Right kidney (tissue), 9 donors: ENCODE data around the gene PDE6A.

Experiments used
- DNase-seq: peaks from one replicate; pipeline ENCODE4 v3.0.0-alpha.2; 2016
- long read RNA-seq, 8 donors: transcript quantifications; one replicate each; lab custom pipeline, GENCODE V29; 2026

The PDE6A gene
- long read RNA-seq, donor 1 = 0 reads
- long read RNA-seq, donor 2 = 0 reads
- long read RNA-seq, donor 3 = 0 reads
- long read RNA-seq, donor 4 = 0 reads
- long read RNA-seq, donor 5 = 0 reads
- long read RNA-seq, donor 6 = 0 reads
- long read RNA-seq, donor 7 = 0 reads
- long read RNA-seq, donor 8 = 0 reads

DNA sequence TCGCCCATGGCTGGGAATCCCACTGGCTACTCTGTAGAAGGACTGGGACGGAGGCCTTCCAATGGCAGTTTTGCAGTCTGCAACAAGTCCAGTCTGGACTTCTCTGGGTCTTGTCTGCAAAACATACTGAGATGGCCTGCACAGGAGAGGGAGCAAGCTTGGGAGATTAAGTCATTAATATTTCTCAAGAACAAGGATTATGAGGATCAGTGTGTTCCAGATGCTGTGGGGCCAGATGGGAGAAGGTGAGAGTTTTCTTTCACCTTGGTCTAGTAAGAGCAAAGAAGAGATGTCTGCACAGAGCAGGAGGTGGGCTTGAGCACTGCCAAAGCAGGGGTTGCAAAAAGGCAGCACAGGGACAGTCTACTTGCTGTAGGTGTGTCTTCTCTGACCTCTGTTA is at the start of gene PDE6A:
Gene PDE6A, minus strand, starts transcription at position 128 of the 400 bp plus-strand sequence. Its CDS starts 120 bp downstream, at position 8.
- DNase-seq = no peak

DNA sequence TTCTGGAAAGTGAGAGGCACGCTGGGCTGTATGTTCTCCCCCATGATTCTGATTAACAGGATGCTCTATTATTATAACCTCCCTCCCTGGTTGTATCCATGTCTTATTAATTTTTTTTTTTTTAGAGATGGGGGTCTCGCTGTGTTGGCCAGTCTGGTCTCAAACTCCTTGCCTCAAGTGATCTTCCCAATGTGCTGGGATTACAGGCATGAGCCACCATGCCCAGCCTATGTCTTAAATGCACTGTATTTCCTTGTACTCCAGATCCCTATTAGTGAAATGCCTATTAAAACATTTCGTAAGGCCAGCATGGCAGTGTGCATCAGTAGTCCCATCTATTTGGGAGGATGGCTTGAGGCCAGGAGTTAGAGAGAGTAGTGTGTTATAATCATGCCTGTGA is 48.9 kb upstream of the PDE6A start:
- no peak for DNase-seq

DNA sequence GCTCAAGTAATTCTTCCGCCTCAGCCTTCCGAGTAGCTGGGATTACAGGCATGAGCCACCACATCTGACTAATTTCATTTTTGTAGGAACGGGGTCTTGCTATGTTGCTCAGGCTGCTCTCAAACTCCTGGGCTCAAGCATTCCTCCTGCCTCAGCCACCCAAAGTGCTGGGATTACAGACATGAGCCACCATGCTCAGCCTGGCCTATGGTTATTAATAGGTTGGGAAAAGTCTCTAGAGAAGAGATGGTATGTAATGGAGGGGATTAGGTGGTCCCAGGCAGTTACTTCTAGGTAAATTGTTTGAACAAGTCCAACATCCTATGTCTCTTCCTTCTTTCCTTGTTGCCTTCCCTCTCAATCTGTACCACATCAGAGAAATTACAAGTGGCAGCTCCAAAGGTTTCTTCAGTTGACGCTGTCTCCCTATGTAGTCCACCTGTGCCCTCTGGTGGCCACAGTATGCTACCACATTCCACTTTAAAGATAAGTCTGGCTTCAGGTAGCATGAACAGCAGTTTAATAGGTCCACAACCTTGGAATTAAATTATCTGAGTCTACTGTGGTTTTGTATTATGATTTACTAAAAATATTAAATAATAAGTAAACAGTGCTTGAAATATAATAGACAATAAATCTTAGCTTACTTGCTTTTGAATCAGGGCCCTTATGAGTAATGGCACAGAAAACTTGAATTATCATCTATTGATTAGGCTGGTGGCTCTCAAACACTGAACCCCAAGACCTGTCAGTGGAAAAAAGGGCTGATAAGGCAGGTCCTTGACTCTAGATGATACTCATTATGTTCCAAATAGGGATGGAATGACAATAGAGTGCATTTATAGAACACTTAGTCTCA is 46.2 kb upstream of the PDE6A start:
- DNase-seq = peak; percentile 31

DNA sequence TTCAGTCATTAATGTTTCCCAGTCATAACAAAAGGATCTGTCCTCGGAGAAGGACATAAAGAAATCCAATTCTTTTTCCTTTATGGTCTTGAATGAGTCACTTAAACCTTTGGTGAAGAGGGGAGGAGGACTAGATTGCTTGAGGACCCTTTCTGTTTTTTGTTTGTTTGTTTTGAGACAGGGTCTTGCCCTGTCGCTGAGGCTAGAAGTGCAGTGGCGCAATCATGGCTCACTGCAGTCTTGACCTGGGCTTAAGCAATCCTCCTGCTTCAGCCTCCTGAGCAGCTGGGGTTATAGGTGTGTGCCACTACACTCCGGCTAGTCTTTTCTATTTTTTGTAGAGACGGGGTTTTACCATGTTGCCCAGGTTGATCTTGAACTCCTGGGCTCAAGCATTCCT is 43.5 kb upstream of the PDE6A start:
- DNase-seq = no peak

DNA sequence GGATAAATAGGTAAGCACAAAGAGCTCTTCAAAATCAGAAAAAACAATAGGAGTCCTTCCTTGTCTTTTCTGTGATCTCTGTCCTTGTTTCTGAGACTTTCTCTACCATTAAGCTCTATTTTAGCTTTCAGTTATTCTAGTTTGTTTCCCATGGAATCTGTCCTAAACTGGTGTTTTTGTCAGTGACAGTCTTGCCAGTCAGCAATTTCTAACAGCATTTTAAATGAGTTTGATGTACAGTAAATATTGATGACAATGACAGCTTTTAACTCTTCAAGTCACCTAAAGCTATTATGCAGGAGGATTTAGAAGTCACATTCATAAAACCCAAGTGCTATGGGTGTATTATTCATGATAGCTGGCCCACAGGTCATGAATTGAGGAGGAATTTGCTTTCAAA is 37.9 kb upstream of the PDE6A start:
- no peak for DNase-seq

DNA sequence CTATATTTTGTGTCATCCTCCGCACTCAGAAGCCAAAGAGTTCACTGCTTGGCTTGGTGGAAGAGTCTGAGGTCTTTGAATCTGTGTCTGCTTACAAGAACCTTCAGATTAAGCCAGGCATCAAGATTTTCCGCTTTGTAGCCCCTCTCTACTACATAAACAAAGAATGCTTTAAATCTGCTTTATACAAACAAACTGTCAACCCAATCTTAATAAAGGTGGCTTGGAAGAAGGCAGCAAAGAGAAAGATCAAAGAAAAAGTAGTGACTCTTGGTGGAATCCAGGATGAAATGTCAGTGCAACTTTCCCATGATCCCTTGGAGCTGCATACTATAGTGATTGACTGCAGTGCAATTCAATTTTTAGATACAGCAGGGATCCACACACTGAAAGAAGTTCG is 36.6 kb upstream of the PDE6A start:
- no peak for DNase-seq

DNA sequence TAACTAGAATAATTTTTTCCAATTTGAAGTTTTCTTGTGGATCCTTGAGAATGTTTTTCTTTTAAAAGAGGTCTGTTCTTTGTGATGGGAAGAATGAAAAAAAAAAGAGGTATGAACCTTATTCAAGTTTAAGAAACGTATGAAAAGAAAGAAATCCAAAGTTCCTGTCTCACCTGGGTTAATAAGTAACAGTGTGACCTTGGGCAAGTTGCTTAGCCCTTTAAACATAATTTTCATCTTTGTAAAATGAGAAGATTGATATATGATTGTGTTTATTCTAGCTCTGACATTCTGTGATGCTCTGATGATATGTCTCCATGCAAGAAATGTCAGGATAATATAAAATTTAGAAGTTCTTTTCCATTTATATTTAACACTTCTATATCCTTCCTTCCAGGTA is 35.3 kb upstream of the PDE6A start:
- no peak for DNase-seq

DNA sequence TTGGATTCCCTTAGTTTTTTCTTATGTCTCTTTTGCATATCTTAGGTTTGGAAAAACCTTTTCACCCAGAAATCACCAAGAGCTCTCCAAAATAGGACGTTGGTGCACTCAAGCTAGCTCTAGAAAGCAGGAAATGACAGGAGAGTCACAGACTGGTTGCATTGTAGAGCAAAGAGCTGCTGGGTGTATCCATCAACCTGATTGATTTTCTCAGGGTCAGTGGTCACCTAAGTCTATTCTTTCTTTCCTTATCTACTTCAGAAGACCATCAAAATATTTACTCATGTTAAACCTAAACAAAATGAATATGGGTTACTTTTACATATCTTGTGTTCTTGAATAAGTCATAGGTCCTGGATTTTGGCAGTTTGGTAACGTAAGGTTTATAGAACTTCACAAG is 30.8 kb upstream of the PDE6A start:
- DNase-seq = no peak

DNA sequence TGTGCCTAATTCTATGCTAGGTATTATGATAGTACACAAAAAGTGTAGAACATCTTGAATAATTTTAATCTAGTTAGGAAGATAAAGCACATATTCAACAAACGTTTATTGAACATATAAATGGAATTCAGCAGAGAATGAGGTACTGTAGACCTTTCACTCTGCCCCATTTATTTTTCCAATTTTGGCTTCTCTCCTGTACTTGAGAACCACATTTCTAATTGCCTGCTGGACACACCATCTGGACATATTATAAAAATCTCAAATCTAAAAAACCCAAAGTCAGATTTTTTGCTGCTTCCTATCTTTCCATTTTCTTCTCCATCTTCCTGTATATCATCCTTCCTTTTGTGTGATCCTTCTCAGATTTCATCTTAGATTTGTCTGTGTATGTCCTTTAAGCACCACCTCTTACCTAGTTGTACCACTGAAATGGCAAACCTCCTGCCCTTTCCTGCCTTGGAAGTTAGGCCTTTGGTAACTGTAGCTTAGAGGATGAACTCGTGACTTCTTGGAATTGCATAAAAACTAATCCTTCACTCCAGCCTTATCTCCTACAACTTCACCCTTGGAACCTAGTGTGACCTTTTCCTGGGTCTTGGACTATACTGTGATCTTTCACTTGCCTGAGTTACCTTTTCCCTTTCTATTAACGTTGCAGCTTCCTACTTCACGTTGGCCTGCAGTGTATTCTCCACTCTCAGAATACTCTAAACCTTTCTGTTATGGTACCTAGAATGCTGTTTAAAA is 24.8 kb upstream of the PDE6A start:
- no peak for DNase-seq

DNA sequence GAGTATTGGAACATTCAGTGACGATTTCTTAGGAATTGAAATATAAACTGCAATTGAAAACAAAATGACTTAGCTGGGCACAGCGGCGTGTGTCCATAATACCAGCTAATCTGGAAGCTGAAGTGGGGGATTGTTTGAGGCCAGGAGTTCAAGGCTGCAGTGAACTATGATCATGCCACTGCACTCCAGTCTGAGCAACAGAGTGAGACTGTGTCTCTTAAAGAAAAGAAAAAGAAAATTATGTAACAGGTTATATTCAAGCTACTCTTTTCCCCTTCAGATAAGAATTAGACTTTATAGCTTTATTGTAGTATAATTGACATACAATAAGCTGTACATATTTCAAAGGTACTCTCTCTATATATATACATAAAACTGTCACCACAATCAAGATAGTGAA is 22.4 kb upstream of the PDE6A start:
- no peak for DNase-seq

DNA sequence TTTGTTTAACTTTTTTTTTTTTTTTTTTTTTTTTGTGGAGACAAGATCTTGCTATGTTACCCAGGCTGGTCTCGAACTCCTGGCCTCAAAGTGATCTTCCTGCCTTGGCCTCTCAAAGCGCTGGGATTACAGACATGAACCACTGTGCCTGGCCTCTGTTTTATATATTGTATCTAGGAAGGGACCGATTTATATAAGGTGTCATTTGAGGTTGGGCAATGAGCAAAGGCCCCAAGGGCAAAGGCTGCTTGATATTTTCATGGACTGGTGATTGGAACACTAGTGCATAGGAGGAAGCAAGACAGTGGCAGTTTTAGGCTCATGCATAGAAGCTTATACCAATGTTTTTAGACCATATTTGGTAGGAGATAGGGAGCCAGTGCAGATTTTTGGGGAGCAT is 19.1 kb upstream of the PDE6A start:
- DNase-seq = no peak

DNA sequence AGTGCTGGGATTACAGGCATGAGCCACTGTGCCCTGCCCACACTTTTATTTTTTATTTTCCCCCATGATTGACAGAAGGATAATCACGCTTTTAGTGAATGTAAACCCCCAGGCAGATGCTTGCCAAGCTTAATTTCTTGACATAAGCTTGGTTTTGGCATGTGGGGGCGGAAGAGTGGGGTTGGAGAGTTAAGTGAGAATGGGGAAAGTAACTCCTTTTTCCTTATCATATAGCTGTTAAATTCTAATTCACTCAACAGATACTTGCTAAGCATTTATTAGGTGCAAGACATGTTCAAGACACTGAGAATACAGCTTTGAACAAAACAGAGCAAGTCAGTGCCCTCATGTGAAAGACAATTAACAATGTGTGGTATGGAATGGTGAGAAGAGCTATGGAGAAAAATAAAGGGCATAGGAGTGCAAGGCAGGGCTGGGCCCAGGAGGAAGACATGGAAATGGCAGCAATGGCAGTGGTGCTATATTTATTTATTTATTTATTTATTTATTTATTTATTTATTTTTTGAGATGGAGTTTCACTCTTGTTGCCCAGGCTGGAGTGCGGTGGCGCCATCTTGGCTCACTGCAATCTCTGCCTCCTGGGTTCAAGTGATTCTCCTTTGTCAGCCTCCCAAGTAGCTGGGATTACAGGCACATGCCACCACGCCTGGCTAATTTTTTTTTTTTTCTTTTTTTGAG is 18.2 kb upstream of the PDE6A start:
- DNase-seq = no peak

DNA sequence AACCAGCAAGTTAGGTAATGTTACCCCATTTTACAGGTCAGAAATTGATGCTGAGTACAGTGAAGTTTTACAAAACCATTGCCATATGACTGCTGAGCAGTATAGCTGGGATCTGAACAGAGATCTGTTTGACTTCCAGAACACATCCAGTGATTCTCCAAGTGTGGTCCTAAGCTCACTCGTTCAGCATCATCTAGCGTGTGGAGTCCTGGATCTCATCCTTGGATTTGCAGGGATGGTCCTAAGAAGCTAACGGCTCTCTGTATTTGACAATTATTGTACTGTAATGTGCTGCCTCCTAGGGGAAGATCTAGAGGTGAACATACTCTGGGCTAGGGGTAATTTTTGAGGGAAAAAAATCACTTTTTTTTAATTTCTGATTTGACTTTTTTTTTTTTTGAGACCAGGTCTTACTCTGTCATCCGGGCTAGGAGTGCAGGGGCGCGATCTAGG is 17.4 kb upstream of the PDE6A start:
- no peak for DNase-seq

DNA sequence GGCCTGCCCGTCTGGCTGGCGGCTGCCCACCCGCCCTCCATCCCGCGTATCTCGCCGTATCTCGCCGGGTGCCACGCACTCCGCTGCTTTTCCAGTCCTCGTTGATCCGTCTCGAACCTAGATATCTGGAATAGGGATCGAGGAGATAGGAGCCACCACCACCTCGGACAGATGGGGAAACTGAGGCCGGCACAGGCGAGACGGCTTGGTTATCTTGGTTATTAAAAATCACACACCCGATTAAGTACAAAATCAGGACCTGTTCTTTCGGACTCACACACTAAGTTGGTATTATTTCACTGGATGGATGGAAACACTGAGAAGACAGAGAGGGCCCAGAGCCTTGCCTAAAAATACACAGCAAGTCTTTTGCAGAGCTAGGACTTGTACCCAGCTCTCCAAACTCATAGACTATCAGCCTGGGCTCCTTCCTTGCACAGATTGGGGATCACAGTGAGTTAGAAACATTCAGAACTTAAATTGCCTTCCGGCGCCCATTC is 16.6 kb upstream of the PDE6A start:
- DNase-seq = no peak

DNA sequence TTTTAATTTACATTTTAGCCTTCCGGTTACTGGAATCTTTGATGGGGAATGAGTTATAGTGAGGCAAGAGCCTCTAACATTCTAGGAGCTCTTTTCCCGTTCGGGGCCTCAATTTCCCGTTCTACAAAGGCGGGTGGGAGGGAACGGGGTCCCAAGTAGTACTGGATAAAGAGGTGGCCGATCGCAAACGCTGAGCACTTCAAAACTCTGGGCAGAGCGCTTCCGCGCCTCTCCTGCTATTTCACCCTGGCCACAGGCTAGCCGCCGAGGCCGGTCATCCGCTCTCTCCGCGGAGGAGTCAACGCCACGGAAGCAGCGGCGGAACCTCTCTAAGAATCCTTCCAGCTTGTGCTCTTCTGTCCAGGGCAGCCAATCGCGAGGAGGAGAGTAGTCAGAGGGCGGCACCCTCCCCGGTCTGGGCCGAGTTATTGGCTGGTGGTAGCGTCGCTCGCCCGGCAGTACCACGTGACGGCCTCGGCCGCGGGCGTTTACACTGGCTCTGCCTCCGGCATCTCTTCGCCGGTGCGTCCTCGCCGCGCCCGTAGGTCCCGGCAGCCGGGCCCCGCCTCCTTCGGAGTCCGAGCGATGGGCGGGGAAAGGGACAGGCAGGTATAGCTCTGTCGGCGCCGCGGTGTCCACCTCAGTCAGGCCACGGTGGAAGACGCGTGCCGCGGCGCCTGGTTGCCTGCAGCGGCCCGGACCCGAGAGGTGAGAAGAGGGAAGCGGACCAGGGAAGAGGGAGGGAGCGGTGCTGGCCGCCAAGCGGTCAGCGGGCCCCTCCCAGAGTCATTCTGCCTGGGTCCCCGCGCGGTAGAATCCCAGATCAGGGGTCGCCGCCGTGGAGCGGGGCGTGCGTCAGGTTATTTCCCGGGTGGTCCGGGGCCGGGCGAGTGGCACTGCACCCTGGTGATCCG is 15.9 kb upstream of the PDE6A start, which contains the start of gene SLC26A2:
Gene SLC26A2, plus strand, starts transcription at position 487 of the 914 bp plus-strand sequence. CDS start 16,895 bp downstream, outside the sequence.
- peak; percentile 98 for DNase-seq

DNA sequence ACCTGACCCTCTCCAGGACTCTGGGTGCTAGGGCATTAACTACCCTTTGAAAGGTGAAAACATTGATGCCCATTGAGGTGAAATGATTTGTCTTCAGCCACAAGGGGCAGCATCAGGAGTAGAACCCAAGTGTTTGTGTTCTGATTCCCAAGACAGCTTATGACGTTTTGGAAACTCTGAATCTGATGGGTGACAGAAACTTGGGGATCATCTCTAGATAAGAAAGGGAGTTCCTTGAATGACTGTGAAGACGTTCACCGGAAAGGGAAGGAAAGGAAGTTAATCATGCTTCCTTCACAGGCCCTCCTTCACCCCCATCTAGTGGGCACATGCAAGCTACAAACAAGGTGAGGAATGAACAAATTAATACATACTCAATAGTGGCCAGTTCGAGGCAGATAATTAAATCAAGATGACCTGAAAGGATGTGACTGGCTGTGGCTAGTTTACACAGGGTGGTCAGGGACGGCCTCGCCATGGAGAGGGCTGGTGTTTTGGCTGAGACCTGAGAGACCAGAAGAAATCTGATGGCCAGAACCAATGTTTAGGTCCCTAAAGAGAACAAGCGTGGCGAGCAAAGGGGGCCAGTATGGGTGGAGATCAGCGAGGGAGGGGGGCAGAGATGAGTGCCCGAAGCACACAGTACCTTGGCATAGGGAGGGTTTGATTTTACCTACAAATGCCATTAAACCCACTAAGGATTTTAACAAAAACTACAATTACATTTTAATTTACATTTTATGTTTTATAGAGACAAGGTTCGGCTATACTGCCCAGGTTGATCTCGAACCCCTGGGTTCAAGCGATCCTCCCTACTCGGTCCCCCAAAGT is 15.0 kb upstream of the PDE6A start:
- peak; percentile 46 for DNase-seq

DNA sequence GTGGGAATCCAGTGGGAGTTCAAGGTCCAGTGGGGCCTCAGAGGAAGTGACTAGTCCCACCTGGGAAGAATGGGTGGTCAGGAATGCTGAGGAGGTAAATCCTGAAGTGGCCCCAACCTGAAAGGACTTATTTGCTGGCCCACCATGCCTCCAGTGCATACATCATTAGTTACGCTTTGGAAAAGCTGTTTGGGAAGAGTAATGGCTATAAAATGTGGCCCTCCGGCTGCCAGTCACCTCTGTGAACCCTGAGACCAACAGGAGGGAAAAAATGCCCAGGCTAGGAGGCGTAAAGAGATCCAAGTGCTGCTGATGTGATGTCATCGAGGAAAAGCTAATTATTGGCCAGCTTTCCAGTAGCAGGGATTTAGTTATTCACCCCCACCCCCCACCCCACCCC is 13.3 kb upstream of the PDE6A start:
- peak; percentile 30 for DNase-seq

DNA sequence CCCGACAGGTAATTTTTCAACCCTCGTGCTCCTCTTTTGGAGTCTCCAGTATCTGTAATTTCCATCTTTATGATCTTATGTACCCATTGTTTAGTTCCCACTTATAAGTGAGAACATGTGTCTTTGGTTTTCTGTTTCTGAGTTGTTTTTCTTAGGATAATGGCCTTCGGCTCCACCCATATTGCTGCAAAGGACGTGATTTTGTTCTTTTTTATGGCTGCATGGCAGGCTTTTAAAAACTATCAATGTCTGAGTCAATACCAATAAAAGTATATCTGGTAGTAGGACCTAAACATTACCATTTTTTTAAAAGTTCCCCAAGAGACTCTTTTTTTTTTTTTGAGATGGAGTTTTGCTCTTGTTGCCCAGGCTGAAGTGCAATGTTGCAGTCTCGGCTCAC is 12.1 kb upstream of the PDE6A start:
- DNase-seq = no peak

DNA sequence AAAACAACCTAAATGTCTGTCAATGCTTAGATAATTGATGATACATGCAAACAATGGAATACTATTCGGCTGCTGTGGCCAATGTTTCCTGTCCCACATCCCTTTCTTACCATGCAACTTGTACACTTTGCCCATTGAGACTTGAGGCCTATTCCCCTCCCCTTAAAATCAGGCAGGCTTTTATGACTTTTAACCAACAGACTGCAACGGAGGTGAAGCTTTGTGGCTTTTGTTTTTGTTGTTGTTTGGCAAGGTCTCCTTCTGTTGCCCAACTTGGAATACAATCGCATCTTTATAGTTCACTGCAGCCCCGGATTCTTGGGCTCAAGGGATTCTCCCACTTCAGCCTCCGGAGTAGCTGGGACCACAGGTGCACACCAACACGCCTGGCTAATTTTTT is 10.2 kb upstream of the PDE6A start:
- no peak for DNase-seq

DNA sequence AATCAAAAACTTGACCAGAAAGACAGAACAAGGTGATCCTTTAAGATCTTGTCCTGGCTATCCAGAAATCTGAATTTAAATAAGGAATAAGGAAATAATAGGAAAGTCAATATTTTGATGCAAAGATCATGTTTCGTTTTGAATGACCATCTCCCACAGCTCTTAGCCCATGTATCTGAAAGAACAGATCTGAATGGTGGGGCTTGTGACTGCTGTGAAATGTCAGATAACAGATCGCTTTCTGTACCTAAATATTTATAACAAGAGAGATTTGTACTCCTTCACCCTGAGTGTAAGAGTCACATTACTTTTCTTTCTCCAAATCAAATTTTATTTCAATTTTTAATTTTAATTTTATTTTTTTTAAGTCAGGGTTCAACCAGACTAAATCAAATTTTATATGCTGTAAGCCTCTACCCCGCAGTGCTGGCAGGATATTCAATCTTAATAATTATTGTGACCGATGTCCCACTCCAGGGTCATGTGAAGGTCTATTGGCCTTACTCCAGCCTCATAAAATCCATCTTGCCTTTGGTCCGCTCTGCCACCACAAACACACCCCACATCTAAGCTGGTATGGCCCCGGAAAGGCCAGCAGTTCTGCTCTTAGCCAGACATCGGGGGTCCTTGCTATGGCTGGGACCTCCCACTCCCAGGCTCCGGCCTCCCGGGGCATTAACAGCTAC is 9.0 kb upstream of the PDE6A start:
- no peak for DNase-seq
